SK-N-SH treated with all-trans-retinoic acid at 6 μM for 48 hours (cell line): Measurements from ENCODE around the gene CNTN2.

ENCODE experiments used
- ATAC-seq: fragments of 200-7000 bp; cut with Tn5 transposase; 3 replicates; pipeline ENCODE4 v1.9.1; 2020; ENCODE audit warnings: mild to moderate bottlenecking, moderate library complexity
- ARNTL ChIP-seq: fragments of 450-650 bp; formaldehyde crosslinking; IDR thresholded peaks from 2 replicates; pipeline ENCODE4 v1.5.0; 2020; ENCODE audit warnings: low read depth, mild to moderate bottlenecking, moderate library complexity, borderline replicate concordance
- BACH2 ChIP-seq: fragments of 250-450 bp; sonication (Bioruptor Pico); IDR thresholded peaks from 2 replicates; pipeline ENCODE4 v1.9.0; 2021; ENCODE audit warnings: mild to moderate bottlenecking, borderline replicate concordance
- CREB5 ChIP-seq: fragments of 250-450 bp; sonication (Bioruptor Pico); IDR thresholded peaks from 2 replicates; pipeline ENCODE4 v1.5.1; 2020; ENCODE audit warnings: low read depth, mild to moderate bottlenecking, moderate library complexity
- CSDC2 ChIP-seq: fragments of 250-450 bp; sonication (Bioruptor Pico); IDR thresholded peaks from 2 replicates; pipeline ENCODE4 v1.5.0; 2020; ENCODE audit warnings: mild to moderate bottlenecking, moderate library complexity
- CSRNP3 ChIP-seq: fragments of 250-450 bp; sonication (Bioruptor Pico); IDR thresholded peaks from 2 replicates; pipeline ENCODE4 v1.5.1; 2021; ENCODE audit warnings: mild to moderate bottlenecking, moderate library complexity
- ESRRG ChIP-seq: fragments of 250-450 bp; sonication (Bioruptor Pico); IDR thresholded peaks from 2 replicates; pipeline ENCODE4 v1.6.1; 2021; ENCODE audit warnings: mild to moderate bottlenecking
- GLIS3 ChIP-seq: fragments of 250-450 bp; sonication (Bioruptor Pico); IDR thresholded peaks from 2 replicates; pipeline ENCODE4 v1.5.0; 2020; ENCODE audit warnings: mild to moderate bottlenecking, moderate library complexity
- OSR1 ChIP-seq: fragments of 250-450 bp; sonication (Bioruptor Pico); IDR thresholded peaks from 2 replicates; pipeline ENCODE4 v1.8.0; 2022; ENCODE audit warnings: moderate library complexity, mild to moderate bottlenecking, inconsistent platforms
- PATZ1 ChIP-seq: fragments of 250-450 bp; sonication (Bioruptor Pico); IDR thresholded peaks from 2 replicates; pipeline ENCODE4 v1.8.0; 2020; ENCODE audit warnings: mild to moderate bottlenecking, moderate library complexity, borderline replicate concordance
- POU6F1 ChIP-seq: fragments of 250-450 bp; sonication (Bioruptor Pico); IDR thresholded peaks from 2 replicates; pipeline ENCODE4 v1.8.0; 2021; ENCODE audit warnings: low read depth, mild to moderate bottlenecking, moderate library complexity, borderline replicate concordance
- PPARA ChIP-seq: fragments of 250-450 bp; sonication (Bioruptor Pico); IDR thresholded peaks from 2 replicates; pipeline ENCODE4 v1.5.0; 2020; ENCODE audit warnings: mild to moderate bottlenecking, borderline replicate concordance
- RARB ChIP-seq: fragments of 250-450 bp; sonication (Bioruptor Pico); IDR thresholded peaks from 2 replicates; pipeline ENCODE4 v1.8.0; 2021; ENCODE audit warnings: mild to moderate bottlenecking, moderate library complexity
- SNAI2 ChIP-seq: fragments of 250-450 bp; sonication (Bioruptor Pico); IDR thresholded peaks from 2 replicates; pipeline ENCODE4 v1.5.0; 2020; ENCODE audit warnings: mild to moderate bottlenecking, moderate library complexity
- TCF4 ChIP-seq: fragments of 250-450 bp; sonication (Bioruptor Pico); IDR thresholded peaks from 2 replicates; pipeline ENCODE4 v1.8.0; 2021; ENCODE audit warnings: mild to moderate bottlenecking, moderate library complexity, borderline replicate concordance
- TOX ChIP-seq: fragments of 250-450 bp; sonication (Bioruptor Pico); IDR thresholded peaks from 2 replicates; pipeline ENCODE4 v1.8.0; 2021; ENCODE audit warnings: mild to moderate bottlenecking, moderate library complexity, borderline replicate concordance
- ZC3H10 ChIP-seq: fragments of 250-450 bp; sonication (Bioruptor Pico); IDR thresholded peaks from 2 replicates; pipeline ENCODE4 v1.5.1; 2021; ENCODE audit warnings: mild to moderate bottlenecking, moderate library complexity
- ZFP3 ChIP-seq: fragments of 250-450 bp; sonication (Bioruptor Pico); IDR thresholded peaks from 2 replicates; pipeline ENCODE4 v1.5.0; 2020; ENCODE audit warnings: mild to moderate bottlenecking, moderate library complexity
- ZFP30 ChIP-seq: fragments of 450-650 bp; formaldehyde crosslinking; IDR thresholded peaks from 2 replicates; pipeline ENCODE4 v1.5.0; 2022; ENCODE audit warnings: mild to moderate bottlenecking, moderate library complexity
- ZNF565 ChIP-seq: fragments of 450-650 bp; formaldehyde crosslinking; conservative IDR thresholded peaks from 2 replicates; pipeline ENCODE4 v1.5.0; 2020; ENCODE audit warnings: low read depth, mild to moderate bottlenecking, moderate library complexity
- ZNF70 ChIP-seq: fragments of 450-650 bp; formaldehyde crosslinking; IDR thresholded peaks from 2 replicates; pipeline ENCODE4 v1.5.0; 2020; ENCODE audit warnings: mild to moderate bottlenecking, moderate library complexity
- ZNF8 ChIP-seq: fragments of 450-650 bp; formaldehyde crosslinking; IDR thresholded peaks from 2 replicates; pipeline ENCODE4 v1.5.0; 2020; ENCODE audit warnings: mild to moderate bottlenecking, moderate library complexity

Gene CNTN2

GRCh38 chr1:205009670-205010069 is 33.3 kb upstream of the CNTN2 start:
- TF ChIP-seq SNAI2 (CRISPR knock-in tag) (no peak), BACH2 (CRISPR knock-in tag) (no peak), POU6F1 (CRISPR knock-in tag) (no peak), ESRRG (no peak), PPARA (CRISPR knock-in tag) (no peak), CREB5 (no peak), OSR1 (CRISPR knock-in tag) (no peak), ZNF565 (CRISPR knock-in tag) (no peak), PATZ1 (CRISPR knock-in tag) (no peak), RARB (CRISPR knock-in tag) (no peak), ZC3H10 (CRISPR knock-in tag) (no peak), GLIS3 (CRISPR knock-in tag) (no peak), TCF4 (CRISPR knock-in tag) (no peak), ZFP30 (CRISPR knock-in tag) (no peak), TOX (CRISPR knock-in tag) (no peak), ZNF8 (CRISPR knock-in tag) (no peak)
- ATAC-seq, result no peak

GRCh38 chr1:205012391-205013140 is 30.4 kb upstream of the CNTN2 start:
- no peak for ATAC-seq
- no peak for TF ChIP-seq ZNF70
- no peak for TF ChIP-seq ZNF8 (CRISPR knock-in tag)
- no peak for TF ChIP-seq OSR1 (CRISPR knock-in tag)

- TF ChIP-seq ZNF70, result no peak
- TF ChIP-seq ZNF565 (CRISPR knock-in tag), result no peak
- TF ChIP-seq SNAI2 (CRISPR knock-in tag), result no peak
- TF ChIP-seq RARB (CRISPR knock-in tag), result no peak
- no peak for TF ChIP-seq ARNTL (CRISPR knock-in tag)
- no peak for TF ChIP-seq CSRNP3 (CRISPR knock-in tag)
- TF ChIP-seq ZC3H10 (CRISPR knock-in tag), result no peak
- TF ChIP-seq PATZ1 (CRISPR knock-in tag), result no peak
- no peak for TF ChIP-seq GLIS3 (CRISPR knock-in tag)
- TF ChIP-seq ZNF8 (CRISPR knock-in tag), result no peak
- TF ChIP-seq CSDC2 (CRISPR knock-in tag), result no peak
- TF ChIP-seq ZFP30 (CRISPR knock-in tag), result no peak
- TF ChIP-seq PPARA (CRISPR knock-in tag), result no peak
- TF ChIP-seq TOX (CRISPR knock-in tag), result no peak
- no peak for TF ChIP-seq ZFP3 (CRISPR knock-in tag)
- TF ChIP-seq TCF4 (CRISPR knock-in tag), result no peak
- TF ChIP-seq BACH2 (CRISPR knock-in tag), result no peak
- TF ChIP-seq ESRRG, result no peak
- no peak for TF ChIP-seq CREB5
- no peak for TF ChIP-seq OSR1 (CRISPR knock-in tag)
- TF ChIP-seq, all 23 proteins: peak for 0
- ATAC-seq, result peak; percentile 55
Measured at GRCh38 chr1:205013683-205014367, 29.2 kb upstream of the CNTN2 start.
